HG03469 (cell line): ENCODE data around the gene FAM117A.

ENCODE experiments used
- ATAC-seq: cut with Tn5 transposase; IDR thresholded peaks from one replicate; pipeline ENCODE4 v1.9.1; 2021; ENCODE audit warnings: mild to moderate bottlenecking, moderate library complexity, moderate number of reproducible peaks; ENCODE audit not compliant: unreplicated experiment

FAM117A gene

DNA sequence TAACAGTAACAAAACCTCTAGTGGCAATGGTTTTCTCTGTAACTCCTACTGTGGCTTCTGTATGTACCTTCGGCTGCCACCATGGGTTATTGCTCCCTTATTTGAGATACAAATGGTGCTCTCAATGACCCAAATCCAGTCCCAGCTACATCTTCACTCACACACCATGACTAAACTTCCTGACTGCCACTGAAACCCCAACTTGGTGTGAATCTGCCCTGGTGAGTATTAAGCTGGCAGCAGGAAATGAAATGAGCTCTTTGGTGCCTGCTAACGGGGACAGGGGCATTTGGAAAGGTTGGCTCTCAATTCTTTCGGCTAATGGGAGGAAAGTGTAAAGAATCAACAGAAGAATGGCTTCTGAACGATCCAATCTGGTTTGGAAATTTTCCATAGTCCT, 48.7 kb downstream of the FAM117A start:
- ATAC-seq: no peak

- ATAC-seq: no peak
Measured at GRCh38 chr17:49708515-49709183, 55.3 kb downstream of the FAM117A start.

DNA sequence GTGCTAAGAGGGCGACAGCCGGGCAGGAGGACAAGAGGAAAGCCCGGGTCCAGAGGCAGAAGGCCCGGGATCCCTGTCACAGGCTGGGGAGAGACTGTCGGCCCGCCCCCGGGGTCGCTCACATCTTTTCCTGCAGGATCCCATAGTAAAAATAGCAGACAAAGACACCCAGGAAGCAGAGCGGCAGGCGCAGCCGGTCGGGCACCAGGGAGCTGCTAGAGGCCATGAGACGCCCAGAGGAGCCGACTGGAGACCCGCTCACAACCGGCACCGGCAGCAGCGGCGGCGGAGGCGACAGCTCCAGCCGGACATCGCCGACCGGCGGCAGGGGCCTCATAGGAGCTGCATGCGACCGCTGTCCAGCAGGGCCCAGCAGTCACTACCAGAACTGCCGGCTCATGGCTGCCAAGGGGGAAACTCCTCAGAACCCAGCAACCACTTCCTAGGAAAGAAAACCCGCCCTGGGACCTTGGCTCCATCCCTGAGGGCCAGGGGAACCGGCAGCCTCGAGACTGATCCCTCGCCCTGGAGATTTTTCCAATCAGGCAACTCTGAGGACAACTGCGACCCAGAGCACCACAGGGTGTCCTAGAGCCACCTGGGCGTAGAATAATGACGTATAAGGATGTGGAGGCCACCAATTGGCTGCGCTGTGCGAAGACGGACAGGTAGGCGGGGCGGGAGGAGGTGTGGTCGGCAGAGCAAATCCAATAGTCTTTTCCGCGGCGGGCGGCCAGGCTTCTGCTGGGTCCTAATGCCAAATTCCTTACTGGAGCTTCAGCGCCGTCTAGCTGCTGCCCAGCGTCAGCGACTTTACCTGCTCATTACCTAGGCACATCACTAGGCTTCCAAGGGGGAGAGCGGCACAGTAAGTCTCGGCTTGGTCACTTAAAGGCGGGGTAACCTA, 56.1 kb downstream of the FAM117A start, which contains the start of gene SLC35B1:
Gene SLC35B1 (minus strand): TSS at position 357 of the 907 bp plus-strand sequence. CDS start 131 bp downstream, at position 226.
- ATAC-seq: peak; percentile 65

DNA sequence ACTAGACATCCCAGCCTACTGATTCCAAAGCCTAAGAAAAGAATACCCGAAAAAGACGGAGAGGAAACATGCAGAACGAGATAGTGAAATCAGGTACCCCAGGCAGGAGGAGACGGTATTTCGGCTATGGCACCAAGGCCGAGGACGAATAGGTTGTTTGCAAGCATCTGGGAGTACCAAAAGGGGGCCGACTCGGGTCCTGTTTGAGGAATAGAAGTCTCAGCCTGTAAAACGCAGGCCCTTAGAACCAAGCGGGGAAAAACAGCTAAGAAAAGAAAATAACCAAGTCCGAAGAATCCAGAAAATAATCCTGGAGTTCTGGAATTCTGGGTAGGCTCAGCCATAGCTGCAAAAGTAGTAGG, 56.7 kb downstream of the FAM117A start:
- ATAC-seq: no peak

- no peak for ATAC-seq
Measured at GRCh38 chr17:49705254-49705653, 58.7 kb downstream of the FAM117A start.

GRCh38 chr17:49703557-49704277, 60.2 kb downstream of the FAM117A start:
- no peak for ATAC-seq

DNA sequence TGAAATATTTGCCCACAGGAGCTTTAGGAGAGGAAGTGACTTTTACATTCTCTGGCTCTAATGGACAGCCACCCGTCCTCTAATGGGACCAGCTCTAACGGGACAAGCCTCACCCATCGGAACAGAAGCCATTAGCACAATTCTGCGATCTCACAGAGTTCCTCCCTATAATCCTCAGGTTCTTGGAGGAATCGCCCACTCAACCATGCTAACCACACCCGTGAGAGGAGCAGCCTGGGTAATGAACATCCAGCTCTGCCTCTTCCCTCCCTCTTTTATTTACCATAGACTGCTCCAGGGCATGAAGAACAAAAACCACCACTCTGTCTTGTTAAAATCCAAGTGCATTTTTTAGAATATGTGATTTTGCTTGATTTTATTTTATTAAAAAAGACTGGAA, 63.0 kb downstream of the FAM117A start:
- ATAC-seq: no peak

DNA sequence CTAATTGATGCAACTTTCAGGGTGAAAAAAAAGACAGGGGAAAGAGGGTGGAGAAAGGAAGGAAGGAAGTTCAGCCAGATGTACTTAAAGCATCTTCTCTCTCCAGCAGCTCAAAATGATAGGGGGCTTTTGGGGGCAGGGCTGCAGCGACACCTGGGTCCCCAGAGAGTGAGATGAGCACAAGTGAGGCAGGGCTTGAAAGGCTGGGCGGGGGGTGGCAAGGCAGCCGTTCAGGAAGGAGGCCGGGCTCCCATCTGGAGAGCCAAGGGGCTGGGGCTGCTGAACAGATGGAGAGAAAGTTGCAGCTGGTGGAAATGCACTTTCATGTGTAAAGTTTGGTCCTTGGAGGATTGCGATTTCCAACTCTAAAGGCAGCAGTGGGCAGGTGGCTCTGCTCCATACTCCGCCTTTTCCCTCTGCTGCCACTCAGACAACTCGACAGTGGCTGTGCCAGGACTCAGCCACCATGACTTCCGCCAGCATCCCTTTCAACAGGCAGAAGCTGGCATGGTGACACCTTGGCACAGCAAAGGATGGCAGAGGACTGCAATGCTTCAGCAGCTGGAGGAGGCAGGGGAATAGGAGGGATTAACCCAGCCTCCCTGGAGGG, 63.9 kb downstream of the FAM117A start:
- no peak for ATAC-seq

- ATAC-seq: no peak
Measured at GRCh38 chr17:49698005-49698404, 65.9 kb downstream of the FAM117A start.

GRCh38 chr17:49696233-49696761, 67.6 kb downstream of the FAM117A start:
- ATAC-seq: no peak

GRCh38 chr17:49695698-49696232, 68.2 kb downstream of the FAM117A start:
- ATAC-seq: no peak

DNA sequence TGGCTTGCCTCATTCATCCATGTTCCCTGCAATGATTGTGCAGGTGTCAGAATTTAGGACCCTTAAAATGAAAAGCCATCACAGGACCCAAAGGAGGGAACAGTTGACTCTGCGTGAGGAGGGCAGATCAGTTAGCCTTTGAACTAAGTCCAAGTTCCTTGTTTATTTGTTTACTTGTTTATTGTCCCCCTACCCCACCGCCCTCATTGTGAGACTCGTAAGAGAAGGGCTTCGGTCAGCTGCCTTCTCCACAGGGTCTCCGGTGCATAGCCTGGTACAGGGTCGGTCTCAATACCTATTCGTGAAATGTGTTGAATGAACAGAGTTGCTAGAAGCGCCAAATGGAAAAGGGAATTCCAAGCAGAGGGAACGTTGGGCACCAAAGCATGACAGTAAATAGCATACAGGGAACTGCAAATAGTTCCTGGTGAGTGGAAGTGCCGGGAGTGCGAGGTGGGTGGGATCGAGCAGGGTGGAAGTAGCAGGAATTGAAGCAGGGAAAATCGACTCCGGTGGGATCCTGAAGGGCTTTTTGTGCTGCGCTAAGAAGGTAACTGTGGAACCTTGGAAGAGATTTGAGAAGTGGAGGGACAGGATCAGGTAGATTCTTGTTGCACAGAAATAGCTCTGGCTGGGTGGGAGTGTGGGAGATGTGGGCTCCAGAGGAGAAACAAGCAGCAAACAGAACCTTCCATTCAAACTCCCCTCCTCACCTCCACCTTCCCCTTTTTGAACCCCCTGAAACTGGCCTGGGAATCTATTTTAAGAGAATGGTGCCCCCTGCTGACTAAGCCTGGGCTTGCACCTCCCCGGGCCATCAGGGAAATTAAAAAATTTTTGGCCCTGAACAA, 68.9 kb downstream of the FAM117A start:
- ATAC-seq: no peak

DNA sequence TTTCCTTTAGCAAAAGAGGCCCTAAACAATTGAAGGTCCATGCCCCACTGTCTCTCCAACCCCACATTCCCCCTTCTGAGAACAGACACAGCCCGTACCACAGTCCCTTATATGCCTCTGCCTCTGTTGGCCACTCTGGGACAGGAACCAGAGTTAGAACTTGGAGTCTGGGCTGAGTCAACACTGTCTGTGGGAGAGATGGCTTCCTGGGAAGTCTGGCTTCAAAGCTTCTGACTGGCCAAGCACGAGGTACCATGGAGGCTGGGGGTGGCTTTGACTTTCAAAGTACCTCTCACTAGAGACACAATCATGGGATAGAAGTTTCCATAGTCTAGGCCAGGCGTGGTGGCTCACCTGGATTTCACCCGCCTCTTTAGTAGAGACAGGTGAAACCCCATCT, 71.2 kb downstream of the FAM117A start:
- no peak for ATAC-seq

DNA sequence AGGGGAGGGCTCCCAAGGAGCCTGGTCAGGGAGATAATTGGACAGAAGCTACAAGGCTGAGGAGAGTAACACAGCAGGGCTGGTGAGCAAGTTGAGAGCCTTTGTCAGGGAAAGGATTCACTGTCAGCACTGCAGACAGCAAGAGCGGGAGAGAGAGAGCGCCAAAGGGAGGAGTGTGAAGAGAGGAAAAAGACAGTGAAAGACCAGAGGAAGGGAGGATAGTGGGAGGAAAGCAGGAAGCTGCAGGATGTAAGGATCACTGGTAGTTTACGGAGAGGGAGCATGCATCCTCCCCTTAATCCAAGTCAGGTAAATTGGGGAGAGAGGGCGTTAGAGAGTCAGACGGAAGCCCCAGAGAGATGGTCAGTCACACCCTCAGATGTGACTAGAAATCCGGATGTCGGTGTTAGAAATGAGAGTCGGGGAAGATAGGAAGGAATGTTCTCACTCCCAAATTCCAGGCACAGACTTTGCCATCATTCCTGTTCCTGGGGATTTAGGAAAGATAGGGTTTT, 72.2 kb downstream of the FAM117A start:
- no peak for ATAC-seq

DNA sequence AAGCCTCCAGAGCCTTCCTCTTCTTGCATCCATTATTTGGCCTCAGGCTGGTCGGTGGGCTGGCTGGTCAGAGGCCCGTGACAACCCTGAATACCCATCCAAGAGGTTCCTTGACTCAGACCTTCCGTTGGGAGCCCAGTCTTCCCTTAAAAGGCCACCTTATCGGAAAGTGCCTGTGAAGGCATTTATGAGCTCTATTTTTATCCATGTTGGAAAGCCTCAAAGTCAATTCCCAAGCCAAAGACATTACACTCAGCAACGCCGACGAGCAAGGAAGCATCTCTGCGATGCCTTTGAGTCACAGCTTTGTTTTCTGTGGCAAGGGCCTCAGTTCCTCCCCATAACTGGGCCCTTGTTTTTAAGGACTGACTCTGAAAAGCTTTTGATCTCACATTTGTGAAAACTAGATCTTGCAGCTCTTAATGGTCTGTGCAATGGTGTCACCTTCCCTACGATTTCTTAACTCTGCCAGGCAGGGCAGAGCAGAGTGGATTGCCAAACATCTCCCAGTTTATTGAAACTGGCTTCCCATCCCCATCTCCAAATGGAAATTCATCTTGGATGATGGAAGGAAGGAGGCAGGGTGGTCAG, 72.8 kb downstream of the FAM117A start:
- no peak for ATAC-seq

- ATAC-seq: no peak
Measured at GRCh38 chr17:49690256-49690655, 73.7 kb downstream of the FAM117A start.

DNA sequence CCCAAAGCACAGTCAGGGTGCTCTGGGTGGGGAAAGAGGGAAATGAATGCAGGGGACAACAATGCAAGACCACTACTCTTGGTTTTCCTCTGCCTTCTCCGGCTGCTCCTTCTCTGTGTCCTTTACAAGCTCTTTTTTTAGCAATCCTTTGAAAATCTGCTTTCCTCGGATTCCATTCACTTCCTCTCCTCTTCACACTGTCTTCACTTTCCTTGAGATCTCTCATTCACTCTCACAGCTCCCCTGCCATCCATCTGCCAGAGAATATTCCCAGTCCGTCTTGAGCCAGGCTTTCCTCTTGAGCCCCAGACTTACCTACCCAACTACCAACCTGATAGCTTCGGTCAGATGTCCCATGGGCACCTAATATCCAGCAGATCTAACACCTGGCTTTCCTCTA, 75.1 kb downstream of the FAM117A start:
- no peak for ATAC-seq

DNA sequence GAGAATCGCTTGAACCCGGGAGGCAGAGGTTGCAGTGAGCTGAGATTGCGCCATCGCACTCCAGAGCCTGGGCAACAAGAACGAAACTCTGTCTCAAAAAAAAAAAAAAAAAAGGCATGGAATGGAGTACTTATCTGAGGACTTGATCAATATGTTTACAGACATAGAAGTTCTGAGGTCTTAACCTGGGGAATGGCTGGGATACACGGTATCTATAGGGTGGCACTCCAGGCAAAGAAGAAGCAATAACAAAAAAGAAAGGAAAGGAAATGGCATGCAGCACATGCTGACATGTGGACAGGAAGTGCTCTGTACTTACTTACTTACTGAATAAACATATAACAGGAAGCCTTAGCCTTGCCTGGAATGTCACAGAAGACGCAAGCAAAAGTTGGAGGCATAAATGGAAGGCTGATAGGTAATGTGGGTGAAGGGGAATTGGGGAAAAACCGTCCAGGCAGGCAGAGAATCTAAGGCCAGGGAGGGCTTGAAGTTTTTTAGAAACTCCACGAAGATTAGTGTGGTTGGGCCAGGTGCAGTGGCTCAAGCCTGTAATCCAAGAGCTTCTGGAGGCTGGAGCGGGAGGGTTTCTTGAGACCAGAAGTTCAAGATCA, 75.9 kb downstream of the FAM117A start:
- no peak for ATAC-seq
